Mesothelial cell of epicardium (in vitro differentiated cells): ENCODE results near the gene OTOF. TPM values are rescaled to one million over a fixed set of nuclear protein-coding genes. Genes with fewer than 3 reads are reported as not detected.

Experiments
- DNase-seq, 2 experiments: peaks; one replicate each; pipeline ENCODE4 v3.0.0; 2021; ENCODE audit warnings: low spot score in 2 of 2; ENCODE audit not compliant: unreplicated experiment in 2 of 2
- H3K27ac Mint-ChIP-seq: 2 replicates; pipeline ENCODE4 v1.8.0; 2021; ENCODE audit warnings: mixed read lengths
- H3K27me3 Mint-ChIP-seq: 2 replicates; pipeline ENCODE4 v1.8.0; 2021; ENCODE audit warnings: low read depth, mixed read lengths
- H3K36me3 Mint-ChIP-seq: 2 replicates; pipeline ENCODE4 v1.8.0; 2021; ENCODE audit warnings: mixed read lengths
- H3K4me1 Mint-ChIP-seq: 2 replicates; pipeline ENCODE4 v1.8.0; 2021; ENCODE audit warnings: mixed read lengths
- H3K4me3 Mint-ChIP-seq: 2 replicates; pipeline ENCODE4 v1.8.0; 2021; ENCODE audit warnings: mild to moderate bottlenecking, moderate library complexity, mixed read lengths
- H3K9me3 Mint-ChIP-seq: 2 replicates; pipeline ENCODE4 v1.8.0; 2021; ENCODE audit warnings: mixed read lengths
- CTCF ChIP-seq: fragments of 200-600 bp; sonication (generic); IDR thresholded peaks from one replicate; pipeline ENCODE4 v1.5.0; 2021; ENCODE audit warnings: antibody characterized with exemption; ENCODE audit not compliant: unreplicated experiment
- total RNA-seq: library from RNA; stranded (reverse); gene quantifications from 3 replicates; pipeline ENCODE4 v1.2.1, GENCODE V29; 2021

Gene OTOF
- total RNA-seq, 1 donor from 2014 or later: 0.16 TPM

- Mint-ChIP-seq H3K27ac (no peak overlapping the region), H3K4me1 (peaks cover 5% of the 10 kb centered on the region), H3K4me3 (no peak overlapping the region), H3K9me3 (no peaks in the 10 kb centered on the region), H3K27me3 (no peaks in the 10 kb centered on the region), H3K36me3 (no peaks in the 10 kb centered on the region)
- DNase-seq: peak in 1 of 2 experiments; percentile 16
- no peak for TF ChIP-seq CTCF
Measured at GRCh38 chr2:26475832-26476501, 2.0 kb downstream of the OTOF start.

GRCh38 chr2:26475037-26475436 lies 2.9 kb downstream of the OTOF start:
- Mint-ChIP-seq H3K27ac (no peak overlapping the region), H3K27me3 (no peaks in the 10 kb centered on the region), H3K4me3 (no peak overlapping the region), H3K4me1 (peaks cover 5% of the 10 kb centered on the region), H3K36me3 (no peaks in the 10 kb centered on the region), H3K9me3 (no peaks in the 10 kb centered on the region)
- no peak for TF ChIP-seq CTCF
- DNase-seq: no peak

DNA sequence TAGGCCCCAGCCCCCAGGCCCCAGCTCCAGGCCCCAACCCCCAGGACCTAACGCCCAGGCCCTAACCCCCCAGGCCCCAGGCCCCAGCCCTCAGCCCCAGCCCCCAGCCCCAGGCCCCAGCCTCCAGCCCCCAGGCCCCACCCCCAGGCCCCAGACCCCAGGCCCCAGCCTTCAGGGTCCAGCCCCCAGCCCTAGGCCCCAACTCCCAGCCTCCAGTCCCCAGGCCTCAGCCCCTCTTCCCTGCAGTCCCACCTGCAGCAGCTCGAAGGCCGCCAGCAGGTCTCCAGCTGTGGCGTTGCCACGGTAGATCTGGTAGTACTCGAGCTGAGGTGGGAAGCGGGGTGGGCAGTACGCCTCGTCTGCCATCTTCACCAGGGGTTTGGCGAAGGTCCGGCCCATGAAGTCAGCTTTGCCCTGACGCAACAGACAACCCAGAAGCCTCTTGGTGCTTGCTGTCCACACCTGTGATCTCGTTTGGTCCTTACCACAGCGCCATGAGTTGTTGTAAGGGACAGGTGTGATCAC lies 3.6 kb downstream of the OTOF start:
- Mint-ChIP-seq H3K27ac (no peak overlapping the region), H3K9me3 (peaks cover 5% of the 10 kb centered on the region), H3K36me3 (no peaks in the 10 kb centered on the region), H3K4me3 (no peak overlapping the region), H3K4me1 (peaks cover 5% of the 10 kb centered on the region), H3K27me3 (no peaks in the 10 kb centered on the region)
- TF ChIP-seq CTCF: no peak
- DNase-seq: no peak

GRCh38 chr2:26473796-26474195 lies 4.1 kb downstream of the OTOF start:
- peaks cover 8% of the 10 kb centered on the region for H3K9me3 Mint-ChIP-seq
- peaks cover 5% of the 10 kb centered on the region for H3K4me1 Mint-ChIP-seq
- no peak for DNase-seq
- no peaks in the 10 kb centered on the region for H3K27me3 Mint-ChIP-seq
- H3K27ac Mint-ChIP-seq: no peak overlapping the region
- TF ChIP-seq CTCF: no peak
- no peaks in the 10 kb centered on the region for H3K36me3 Mint-ChIP-seq
- no peak overlapping the region for H3K4me3 Mint-ChIP-seq

- H3K4me1 Mint-ChIP-seq: peaks cover 4% of the 10 kb centered on the region
- no peaks in the 10 kb centered on the region for H3K36me3 Mint-ChIP-seq
- no peaks in the 10 kb centered on the region for H3K27me3 Mint-ChIP-seq
- peaks cover 8% of the 10 kb centered on the region for H3K9me3 Mint-ChIP-seq
- H3K4me3 Mint-ChIP-seq: no peak overlapping the region
- no peak overlapping the region for H3K27ac Mint-ChIP-seq
- DNase-seq: no peak
- TF ChIP-seq CTCF: no peak
Measured at GRCh38 chr2:26472821-26473655, 4.9 kb downstream of the OTOF start.
